Measurements from ENCODE around the gene ANAPC2.

The ANAPC2 gene

GRCh38 chr9:137128862-137129455, 59.4 kb downstream of the ANAPC2 start:
- 38% methylated on average over 23 of the region's 37 CpGs for WGBS (ENCODE audit: insufficient coverage)
- H3K9me3 ChIP-seq (ENCODE audit: control extremely low read depth in 1 of 5, control insufficient read depth in 4 of 5, insufficient read depth in 2 of 5, low read depth in 1 of 5, low read length in 4 of 5): no peaks in the 10 kb centered on the region
- peak in 1 of 3 donors; percentile 22 for DNase-seq
- ChIA-PET POLR2A (interaction anchor here (1.4 kb wide), 1 partner anchor 72 kb away, joined by 3 read pairs; the partner anchor contains the start of gene TPRN), CTCF (interaction anchor here (0.8 to 1.2 kb wide), 3 partner anchors 15 to 43 kb away, joined by 3 read pairs; partner anchors contain the start of gene MAN1B1)
- H3K4me3 ChIP-seq (ENCODE audit: control insufficient read depth in 1 of 7, extremely low read depth in 1 of 7, insufficient read depth in 4 of 7, low read depth in 2 of 7, low read length in 6 of 7): peak overlapping the region; percentile 47 to 85 (median 76)
- H3K4me1 ChIP-seq (ENCODE audit: control extremely low read depth in 1 of 4, control insufficient read depth in 4 of 4, insufficient read depth in 4 of 4, low read length in 3 of 4): peaks cover 9 to 38% (median 38%) of the 10 kb centered on the region in 4 experiments
- H3K36me3 ChIP-seq (ENCODE audit: control insufficient read depth in 4 of 4, insufficient read depth in 4 of 4, low read length in 3 of 4): no peaks in the 10 kb centered on the region
- H3K27ac ChIP-seq (ENCODE audit: insufficient read depth in 1 of 2, low read depth in 1 of 2, low read length in 2 of 2, poor library complexity in 1 of 2, severe bottlenecking in 2 of 2): peak overlapping the region in 1 of 2 experiments; percentile 70
- H3K27me3 ChIP-seq (replicated peaks in 2 of 5; ENCODE audit: control insufficient read depth in 4 of 5, insufficient read depth in 5 of 5, low read length in 4 of 5): peaks cover 0 to 6% (median 2%) of the 10 kb centered on the region in 5 experiments

GRCh38 chr9:137128158-137128861, 60.0 kb downstream of the ANAPC2 start:
- H3K36me3 ChIP-seq (ENCODE audit: control insufficient read depth in 4 of 4, insufficient read depth in 4 of 4, low read length in 3 of 4): no peaks in the 10 kb centered on the region
- peaks cover 9 to 38% (median 38%) of the 10 kb centered on the region in 4 experiments for H3K4me1 ChIP-seq (ENCODE audit: control extremely low read depth in 1 of 4, control insufficient read depth in 4 of 4, insufficient read depth in 4 of 4, low read length in 3 of 4)
- peak overlapping the region in 5 of 7 experiments; percentile 4 to 85 (median 80) for H3K4me3 ChIP-seq (ENCODE audit: control insufficient read depth in 1 of 7, extremely low read depth in 1 of 7, insufficient read depth in 4 of 7, low read depth in 2 of 7, low read length in 6 of 7)
- H3K27ac ChIP-seq (ENCODE audit: insufficient read depth in 1 of 2, low read depth in 1 of 2, low read length in 2 of 2, poor library complexity in 1 of 2, severe bottlenecking in 2 of 2): peak overlapping the region in 1 of 2 experiments; percentile 70
- WGBS (ENCODE audit: insufficient coverage): 78% methylated on average over 16 of the region's 19 CpGs
- no peak for DNase-seq
- no peaks in the 10 kb centered on the region for H3K9me3 ChIP-seq (ENCODE audit: control extremely low read depth in 1 of 5, control insufficient read depth in 4 of 5, insufficient read depth in 2 of 5, low read depth in 1 of 5, low read length in 4 of 5)
- POLR2A ChIA-PET: interaction anchor here (0.6 to 1.4 kb wide), 6 partner anchors 9 to 108 kb away, joined by 3 to 6 read pairs (median 4); no protein-coding TSS in a partner anchor
- CTCF ChIA-PET: interaction anchor here (0.9 to 1.2 kb wide), 3 partner anchors 8 to 48 kb away, joined by 3 read pairs; no protein-coding TSS in a partner anchor
- peaks cover 0 to 2% (median under 1%) of the 10 kb centered on the region in 5 experiments for H3K27me3 ChIP-seq (replicated peaks in 2 of 5; ENCODE audit: control insufficient read depth in 4 of 5, insufficient read depth in 5 of 5, low read length in 4 of 5)

- Histone ChIP-seq H3K4me3 (ENCODE audit: control insufficient read depth in 1 of 7, extremely low read depth in 1 of 7, insufficient read depth in 4 of 7, low read depth in 2 of 7, low read length in 6 of 7) (peak overlapping the region in 6 of 7 experiments; percentile 8 to 85 (median 70)), H3K36me3 (ENCODE audit: control insufficient read depth in 4 of 4, insufficient read depth in 4 of 4, low read length in 3 of 4) (no peaks in the 10 kb centered on the region), H3K4me1 (ENCODE audit: control extremely low read depth in 1 of 4, control insufficient read depth in 4 of 4, insufficient read depth in 4 of 4, low read length in 3 of 4) (peaks cover 11 to 38% (median 38%) of the 10 kb centered on the region in 4 experiments), H3K27ac (ENCODE audit: insufficient read depth in 1 of 2, low read depth in 1 of 2, low read length in 2 of 2, poor library complexity in 1 of 2, severe bottlenecking in 2 of 2) (peak overlapping the region in 1 of 2 experiments; percentile 70), H3K27me3 (replicated peaks in 2 of 5; ENCODE audit: control insufficient read depth in 4 of 5, insufficient read depth in 5 of 5, low read length in 4 of 5) (peaks cover 0 to under 1% (median 0%) of the 10 kb centered on the region in 5 experiments), H3K9me3 (ENCODE audit: control extremely low read depth in 1 of 5, control insufficient read depth in 4 of 5, insufficient read depth in 2 of 5, low read depth in 1 of 5, low read length in 4 of 5) (no peaks in the 10 kb centered on the region)
- DNase-seq: peak; percentile 78 to 85 (median 83)
- CTCF ChIA-PET: interaction anchor here (0.9 to 1.8 kb wide), 3 partner anchors 9 to 107 kb away, joined by 3 read pairs; no protein-coding TSS in a partner anchor
- POLR2A ChIA-PET: interaction anchor here (0.6 to 1.4 kb wide), 6 partner anchors 9 to 109 kb away, joined by 3 to 6 read pairs (median 4); no protein-coding TSS in a partner anchor
- WGBS (ENCODE audit: insufficient coverage): 10% methylated on average over 19 of the region's 24 CpGs
Observed at GRCh38 chr9:137127301-137128157, 60.8 kb downstream of the ANAPC2 start.

- Histone ChIP-seq H3K4me3 (ENCODE audit: control insufficient read depth in 1 of 7, extremely low read depth in 1 of 7, insufficient read depth in 4 of 7, low read depth in 2 of 7, low read length in 6 of 7) (peak overlapping the region in 4 of 7 experiments; percentile 61 to 85 (median 80)), H3K36me3 (ENCODE audit: control insufficient read depth in 4 of 4, insufficient read depth in 4 of 4, low read length in 3 of 4) (no peaks in the 10 kb centered on the region), H3K4me1 (ENCODE audit: control extremely low read depth in 1 of 4, control insufficient read depth in 4 of 4, insufficient read depth in 4 of 4, low read length in 3 of 4) (peaks cover 14 to 41% (median 38%) of the 10 kb centered on the region in 4 experiments), H3K9me3 (ENCODE audit: control extremely low read depth in 1 of 5, control insufficient read depth in 4 of 5, insufficient read depth in 2 of 5, low read depth in 1 of 5, low read length in 4 of 5) (no peaks in the 10 kb centered on the region), H3K27ac (ENCODE audit: insufficient read depth in 1 of 2, low read depth in 1 of 2, low read length in 2 of 2, poor library complexity in 1 of 2, severe bottlenecking in 2 of 2) (no peak overlapping the region), H3K27me3 (replicated peaks in 2 of 5; ENCODE audit: control insufficient read depth in 4 of 5, insufficient read depth in 5 of 5, low read length in 4 of 5) (no peaks in the 10 kb centered on the region)
- no peak for DNase-seq
- CTCF ChIA-PET: interaction anchor here (1.8 kb wide), 1 partner anchor 108 kb away, joined by 3 read pairs; no protein-coding TSS in a partner anchor
- 10% methylated on average over 1 of the region's 3 CpGs for WGBS (ENCODE audit: insufficient coverage)
- POLR2A ChIA-PET: interaction anchor here (0.6 to 1.4 kb wide), 2 partner anchors 46 to 102 kb away, joined by 3 to 4 read pairs; no protein-coding TSS in a partner anchor
Observed at GRCh38 chr9:137126786-137127185, 61.6 kb downstream of the ANAPC2 start.

Data from common myeloid progenitor, CD34-positive (primary cell).